H9 (cell line): ENCODE results near the gene SPDYA. TPM values are rescaled to one million over a fixed set of nuclear protein-coding genes. Genes with fewer than 3 reads are reported as not detected.

Source experiments
- DNase-seq: peaks from one replicate; pipeline ENCODE4 v3.0.0-alpha.2; 2017
- H2AFZ ChIP-seq: one replicate; pipeline ENCODE4 v1.6.1; 2013; ENCODE audit warnings: mild to moderate bottlenecking, low read length, control low read depth, moderate library complexity
- H2AK5ac ChIP-seq: 2 replicates; pipeline ENCODE4 v1.6.1; 2013; ENCODE audit warnings: low read length, control low read depth, mixed read lengths; ENCODE audit not compliant: insufficient read length
- H2BK120ac ChIP-seq: one replicate; pipeline ENCODE4 v1.6.1; 2013; ENCODE audit warnings: low read depth, mild to moderate bottlenecking, low read length, control low read depth, inconsistent platforms; ENCODE audit not compliant: poor library complexity, severe bottlenecking
- H2BK12ac ChIP-seq: 2 replicates; pipeline ENCODE4 v1.6.1; 2013; ENCODE audit warnings: low read length, control low read depth, mixed read lengths, low read depth; ENCODE audit not compliant: insufficient read length
- H2BK15ac ChIP-seq: 2 replicates; pipeline ENCODE4 v1.6.1; 2013; ENCODE audit warnings: low read depth, low read length, control low read depth
- H2BK20ac ChIP-seq: one replicate; pipeline ENCODE4 v1.6.1; 2013; ENCODE audit warnings: low read depth, mild to moderate bottlenecking, low read length, control low read depth, inconsistent platforms; ENCODE audit not compliant: poor library complexity, severe bottlenecking
- H2BK5ac ChIP-seq: 2 replicates; pipeline ENCODE4 v1.6.1; 2013; ENCODE audit warnings: low read length, control low read depth, mixed read lengths; ENCODE audit not compliant: insufficient read length
- H3K14ac ChIP-seq: 2 replicates; pipeline ENCODE4 v1.6.1; 2013; ENCODE audit warnings: low read length, control low read depth; ENCODE audit not compliant: insufficient read depth
- H3K18ac ChIP-seq: 2 replicates; pipeline ENCODE4 v1.6.1; 2013; ENCODE audit warnings: low read depth, mild to moderate bottlenecking, mixed read lengths, low read length, control low read depth; ENCODE audit not compliant: insufficient read length
- H3K23ac ChIP-seq: 2 replicates; pipeline ENCODE4 v1.6.1; 2013; ENCODE audit warnings: low read length, control low read depth, mixed read lengths, low read depth; ENCODE audit not compliant: insufficient read length
- H3K23me2 ChIP-seq: 2 replicates; pipeline ENCODE4 v1.6.1; 2013; ENCODE audit warnings: low read depth, mild to moderate bottlenecking, mixed read lengths, low read length, control low read depth; ENCODE audit not compliant: insufficient read length, poor library complexity, severe bottlenecking
- H3K27ac ChIP-seq: 2 replicates; pipeline ENCODE4 v1.5.1; 2013; ENCODE audit warnings: low read length, control low read depth, mixed read lengths, low read depth; ENCODE audit not compliant: insufficient read length
- H3K27me3 ChIP-seq: 2 replicates; pipeline ENCODE4 v1.6.1; 2013; ENCODE audit warnings: low read length, control low read depth, inconsistent platforms; ENCODE audit not compliant: insufficient read depth
- H3K4ac ChIP-seq: 2 replicates; pipeline ENCODE4 v1.6.1; 2013; ENCODE audit warnings: low read depth, mild to moderate bottlenecking, control low read depth, inconsistent platforms, low read length, moderate library complexity
- H3K4me1 ChIP-seq: 2 replicates; pipeline ENCODE4 v1.6.1; 2013; ENCODE audit warnings: low read length, control low read depth, inconsistent platforms; ENCODE audit not compliant: insufficient read depth
- H3K4me2 ChIP-seq: 2 replicates; pipeline ENCODE4 v1.6.1; 2013; ENCODE audit warnings: low read length, control low read depth, mixed read lengths; ENCODE audit not compliant: insufficient read length, insufficient read depth
- H3K56ac ChIP-seq: 2 replicates; pipeline ENCODE4 v1.6.1; 2013; ENCODE audit warnings: low read depth, mild to moderate bottlenecking, mixed read lengths, low read length, control low read depth; ENCODE audit not compliant: insufficient read length
- H3K79me1 ChIP-seq: 2 replicates; pipeline ENCODE4 v1.6.1; 2013; ENCODE audit warnings: low read depth, mild to moderate bottlenecking, moderate library complexity, low read length, control low read depth, inconsistent platforms; ENCODE audit not compliant: insufficient read depth, poor library complexity, severe bottlenecking
- H3K79me2 ChIP-seq: 2 replicates; pipeline ENCODE4 v1.6.1; 2013; ENCODE audit warnings: low read length, control low read depth, inconsistent platforms; ENCODE audit not compliant: insufficient read depth
- H3K9ac ChIP-seq: 2 replicates; pipeline ENCODE4 v1.6.1; 2013; ENCODE audit warnings: low read length, control low read depth, mixed read lengths; ENCODE audit not compliant: insufficient read length; ENCODE audit errors: extremely low read depth
- H3K9me3 ChIP-seq: one replicate; pipeline ENCODE4 v1.6.1; 2013; ENCODE audit warnings: low read depth, low read length, inconsistent platforms; ENCODE audit not compliant: control insufficient read depth
- H3T11ph ChIP-seq: one replicate; pipeline ENCODE4 v1.6.1; 2013; ENCODE audit warnings: mild to moderate bottlenecking, low read length, control low read depth, inconsistent platforms
- H4K20me1 ChIP-seq: one replicate; pipeline ENCODE4 v1.6.1; 2013; ENCODE audit not compliant: control insufficient read depth, insufficient read length, insufficient read depth
- H4K5ac ChIP-seq: 2 replicates; pipeline ENCODE4 v1.6.1; 2013; ENCODE audit warnings: low read depth, mild to moderate bottlenecking, mixed read lengths, low read length, control low read depth; ENCODE audit not compliant: insufficient read length
- H4K8ac ChIP-seq: replicated peaks from 2 replicates; pipeline ENCODE4 v1.6.1; 2013; ENCODE audit warnings: low read length, control low read depth, mixed read lengths, low read depth; ENCODE audit not compliant: insufficient read length
- H4K91ac ChIP-seq: 2 replicates; pipeline ENCODE4 v1.6.1; 2013; ENCODE audit warnings: low read depth, mild to moderate bottlenecking, moderate library complexity, mixed read lengths, low read length, control low read depth; ENCODE audit not compliant: insufficient read length
- H3K27ac Mint-ChIP-seq, 3 experiments: 2 replicates in 2 of 3; 3 replicates in 1 of 3; pipeline ENCODE4 v1.8.0; 2020 to 2021; ENCODE audit warnings: mixed read lengths in 3 of 3, mild to moderate bottlenecking in 1 of 3, moderate library complexity in 1 of 3
- H3K27me3 Mint-ChIP-seq: 2 replicates; pipeline ENCODE4 v1.8.0; 2021; ENCODE audit warnings: low read depth, mild to moderate bottlenecking, moderate library complexity, mixed read lengths
- H3K36me3 Mint-ChIP-seq, 3 experiments: 2 replicates in 2 of 3; 3 replicates in 1 of 3; pipeline ENCODE4 v1.8.0; 2020 to 2021; ENCODE audit warnings: low read depth in 3 of 3, mixed read lengths in 3 of 3; ENCODE audit not compliant: insufficient read depth in 1 of 3
- H3K4me1 Mint-ChIP-seq, 2 experiments: 2 replicates each; pipeline ENCODE4 v1.8.0; 2020; ENCODE audit warnings: mixed read lengths in 2 of 2
- H3K4me3 Mint-ChIP-seq, 2 experiments: 2 replicates in 1 of 2; 3 replicates in 1 of 2; pipeline ENCODE4 v1.8.0; 2020 to 2021; ENCODE audit warnings: mild to moderate bottlenecking in 2 of 2, mixed read lengths in 2 of 2, moderate library complexity in 1 of 2
- H3K9me3 Mint-ChIP-seq, 2 experiments: 2 replicates in 1 of 2; 3 replicates in 1 of 2; pipeline ENCODE4 v1.8.0; 2020; ENCODE audit warnings: mild to moderate bottlenecking in 2 of 2, mixed read lengths in 2 of 2, moderate library complexity in 1 of 2
- total RNA-seq: library from RNA; stranded (reverse); gene quantifications from 2 replicates; pipeline ENCODE4 v1.2.1, GENCODE V29; 2021
- TF ChIP-seq, protein P1 (sequence below): fragments of 200-600 bp; sonication (generic); conservative IDR thresholded peaks from 3 replicates; pipeline ENCODE4 v1.8.0; 2021; ENCODE audit warnings: antibody characterized with exemption, mild to moderate bottlenecking

SPDYA gene
- total RNA-seq, 1 experiment from 2014 or later = 0.52 TPM

DNA sequence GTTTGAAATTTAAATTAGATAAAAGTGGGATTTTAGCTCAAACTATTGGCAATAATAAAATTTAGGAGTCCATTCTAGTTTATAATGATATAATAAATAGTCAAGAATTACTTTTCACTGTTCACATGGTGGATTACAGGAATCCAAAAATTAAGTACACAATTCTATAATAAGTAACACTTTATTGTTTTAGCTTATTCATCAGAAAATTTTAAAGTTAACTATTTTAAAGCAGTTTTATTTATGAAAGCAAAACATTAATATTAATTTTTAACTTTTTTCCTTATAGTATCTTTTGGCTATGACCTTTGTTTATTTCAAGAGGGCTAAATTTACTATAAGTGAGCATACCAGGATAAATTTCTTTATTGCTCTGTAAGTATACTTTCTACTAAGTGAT is 11.4 kb downstream of the SPDYA start:
- H2BK20ac ChIP-seq = no peak overlapping the region
- no peak overlapping the region for H3K4me2 ChIP-seq
- no peak overlapping the region for H3K4ac ChIP-seq
- TF ChIP-seq, protein P1, sequence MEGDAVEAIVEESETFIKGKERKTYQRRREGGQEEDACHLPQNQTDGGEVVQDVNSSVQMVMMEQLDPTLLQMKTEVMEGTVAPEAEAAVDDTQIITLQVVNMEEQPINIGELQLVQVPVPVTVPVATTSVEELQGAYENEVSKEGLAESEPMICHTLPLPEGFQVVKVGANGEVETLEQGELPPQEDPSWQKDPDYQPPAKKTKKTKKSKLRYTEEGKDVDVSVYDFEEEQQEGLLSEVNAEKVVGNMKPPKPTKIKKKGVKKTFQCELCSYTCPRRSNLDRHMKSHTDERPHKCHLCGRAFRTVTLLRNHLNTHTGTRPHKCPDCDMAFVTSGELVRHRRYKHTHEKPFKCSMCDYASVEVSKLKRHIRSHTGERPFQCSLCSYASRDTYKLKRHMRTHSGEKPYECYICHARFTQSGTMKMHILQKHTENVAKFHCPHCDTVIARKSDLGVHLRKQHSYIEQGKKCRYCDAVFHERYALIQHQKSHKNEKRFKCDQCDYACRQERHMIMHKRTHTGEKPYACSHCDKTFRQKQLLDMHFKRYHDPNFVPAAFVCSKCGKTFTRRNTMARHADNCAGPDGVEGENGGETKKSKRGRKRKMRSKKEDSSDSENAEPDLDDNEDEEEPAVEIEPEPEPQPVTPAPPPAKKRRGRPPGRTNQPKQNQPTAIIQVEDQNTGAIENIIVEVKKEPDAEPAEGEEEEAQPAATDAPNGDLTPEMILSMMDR = no peak
- no peak overlapping the region for H3K14ac ChIP-seq
- H3K79me2 ChIP-seq = no peaks in the 10 kb centered on the region
- no peak overlapping the region for H2BK120ac ChIP-seq
- no peaks in the 10 kb centered on the region for H3K36me3 Mint-ChIP-seq
- no peak overlapping the region for H4K91ac ChIP-seq
- no peaks in the 10 kb centered on the region for H4K20me1 ChIP-seq
- H3K27ac ChIP-seq = no peak overlapping the region
- no peak overlapping the region for H2AK5ac ChIP-seq
- H3K9ac ChIP-seq = no peak overlapping the region
- H2BK5ac ChIP-seq = no peak overlapping the region
- no peak overlapping the region for H3T11ph ChIP-seq
- H2BK12ac ChIP-seq = no peak overlapping the region
- no peaks in the 10 kb centered on the region for H3K9me3 ChIP-seq
- H3K27me3 Mint-ChIP-seq = no peaks in the 10 kb centered on the region
- H3K79me1 ChIP-seq = no peaks in the 10 kb centered on the region
- H3K9me3 Mint-ChIP-seq = no peaks in the 10 kb centered on the region
- no peak overlapping the region for H4K8ac ChIP-seq
- H3K4me1 ChIP-seq = no peaks in the 10 kb centered on the region
- no peak for DNase-seq
- H3K18ac ChIP-seq = no peak overlapping the region
- H2AFZ ChIP-seq = no peak overlapping the region
- no peak overlapping the region for H3K23ac ChIP-seq
- H2BK15ac ChIP-seq = no peak overlapping the region
- no peaks in the 10 kb centered on the region for H3K27me3 ChIP-seq
- H3K27ac Mint-ChIP-seq = no peak overlapping the region
- no peak overlapping the region for H4K5ac ChIP-seq
- no peak overlapping the region for H3K4me3 Mint-ChIP-seq
- no peaks in the 10 kb centered on the region for H3K4me1 Mint-ChIP-seq
- no peaks in the 10 kb centered on the region for H3K23me2 ChIP-seq
- no peak overlapping the region for H3K56ac ChIP-seq
